Measurements from ENCODE around the gene C14orf180. TPM values are rescaled to one million over a fixed set of nuclear protein-coding genes. Genes with fewer than 3 reads are reported as not detected.

C14orf180 gene
- total RNA-seq, 1 experiment from 2014 or later: not detected

- no CpG with 5 or more reads among the region's 12 CpGs for WGBS (ENCODE audit: extremely low coverage, insufficient read length, low lambda C conversion rate)
- no peak overlapping the region for H3K18ac ChIP-seq (ENCODE audit: insufficient read length, low read depth, low read length)
- no peak overlapping the region for H2BK20ac ChIP-seq (ENCODE audit: low read depth, low read length, poor library complexity, severe bottlenecking)
- no peak overlapping the region for H3K4me2 ChIP-seq (ENCODE audit: insufficient read depth, insufficient read length, low read length)
- H3K56ac ChIP-seq (ENCODE audit: insufficient read length, low read depth, low read length): no peak overlapping the region
- H4K91ac ChIP-seq (ENCODE audit: insufficient read length, low read depth, low read length): no peak overlapping the region
- no peak overlapping the region for H3K4ac ChIP-seq (ENCODE audit: low read depth, low read length)
- Mint-ChIP-seq H3K4me3 (no peak overlapping the region), H3K36me3 (ENCODE audit: insufficient read depth in 1 of 3, low read depth in 3 of 3) (no peaks in the 10 kb centered on the region), H3K4me1 (peaks cover 0 to 4% of the 10 kb centered on the region in 2 experiments; a peak in 1 of 4 replicates), H3K27ac (no peak overlapping the region), H3K27me3 (ENCODE audit: low read depth) (peaks cover 2% of the 10 kb centered on the region), H3K9me3 (no peaks in the 10 kb centered on the region; a peak in 1 of 5 replicates)
- H3T11ph ChIP-seq (ENCODE audit: low read length): no peak overlapping the region
- H2AFZ ChIP-seq (ENCODE audit: low read length): no peak overlapping the region
- no peak overlapping the region for H2BK120ac ChIP-seq (ENCODE audit: low read depth, low read length, poor library complexity, severe bottlenecking)
- H3K14ac ChIP-seq (ENCODE audit: insufficient read depth, low read length): no peak overlapping the region
- H4K5ac ChIP-seq (ENCODE audit: insufficient read length, low read depth, low read length): no peak overlapping the region
- no peaks in the 10 kb centered on the region for H3K27me3 ChIP-seq (ENCODE audit: insufficient read depth, low read length)
- H4K20me1 ChIP-seq (ENCODE audit: control insufficient read depth, insufficient read depth, insufficient read length): no peaks in the 10 kb centered on the region
- H3K79me2 ChIP-seq (ENCODE audit: insufficient read depth, low read length): no peaks in the 10 kb centered on the region
- TF ChIP-seq, protein P1, sequence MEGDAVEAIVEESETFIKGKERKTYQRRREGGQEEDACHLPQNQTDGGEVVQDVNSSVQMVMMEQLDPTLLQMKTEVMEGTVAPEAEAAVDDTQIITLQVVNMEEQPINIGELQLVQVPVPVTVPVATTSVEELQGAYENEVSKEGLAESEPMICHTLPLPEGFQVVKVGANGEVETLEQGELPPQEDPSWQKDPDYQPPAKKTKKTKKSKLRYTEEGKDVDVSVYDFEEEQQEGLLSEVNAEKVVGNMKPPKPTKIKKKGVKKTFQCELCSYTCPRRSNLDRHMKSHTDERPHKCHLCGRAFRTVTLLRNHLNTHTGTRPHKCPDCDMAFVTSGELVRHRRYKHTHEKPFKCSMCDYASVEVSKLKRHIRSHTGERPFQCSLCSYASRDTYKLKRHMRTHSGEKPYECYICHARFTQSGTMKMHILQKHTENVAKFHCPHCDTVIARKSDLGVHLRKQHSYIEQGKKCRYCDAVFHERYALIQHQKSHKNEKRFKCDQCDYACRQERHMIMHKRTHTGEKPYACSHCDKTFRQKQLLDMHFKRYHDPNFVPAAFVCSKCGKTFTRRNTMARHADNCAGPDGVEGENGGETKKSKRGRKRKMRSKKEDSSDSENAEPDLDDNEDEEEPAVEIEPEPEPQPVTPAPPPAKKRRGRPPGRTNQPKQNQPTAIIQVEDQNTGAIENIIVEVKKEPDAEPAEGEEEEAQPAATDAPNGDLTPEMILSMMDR (conservative IDR thresholded peaks at IDR 0.05): no peak
- no peak for DNase-seq
- H4K8ac ChIP-seq (replicated peaks; ENCODE audit: insufficient read length, low read depth, low read length): no peak overlapping the region
- no peak overlapping the region for H3K27ac ChIP-seq (ENCODE audit: insufficient read length, low read depth, low read length)
- no peaks in the 10 kb centered on the region for H3K79me1 ChIP-seq (ENCODE audit: insufficient read depth, low read depth, low read length, poor library complexity, severe bottlenecking)
- H2BK12ac ChIP-seq (ENCODE audit: insufficient read length, low read depth, low read length): no peak overlapping the region
- no peaks in the 10 kb centered on the region for H3K9me3 ChIP-seq (ENCODE audit: control insufficient read depth, low read depth, low read length)
- H3K9ac ChIP-seq (ENCODE audit: extremely low read depth, insufficient read length, low read length): no peak overlapping the region
- H2AK5ac ChIP-seq (ENCODE audit: insufficient read length, low read length): no peak overlapping the region
- H3K23ac ChIP-seq (ENCODE audit: insufficient read length, low read depth, low read length): no peak overlapping the region
- H3K23me2 ChIP-seq (ENCODE audit: insufficient read length, low read depth, low read length, poor library complexity, severe bottlenecking): no peaks in the 10 kb centered on the region
- H3K4me1 ChIP-seq (ENCODE audit: insufficient read depth, low read length): no peaks in the 10 kb centered on the region
- H2BK5ac ChIP-seq (ENCODE audit: insufficient read length, low read length): no peak overlapping the region
- H2BK15ac ChIP-seq (ENCODE audit: low read depth, low read length): no peak overlapping the region
These were observed 3.1 kb downstream of the C14orf180 start for GRCh38 chr14:104582662-104583061.

All from H9 (cell line).